Measurements from ENCODE around the gene SNX3.
"Not testable (repeated sequence)": the region's sequence is repeated elsewhere in the genome, so short reads cannot be mapped to it uniquely, and the experiment has no call there.

GRCh38 chr6:108292561-108292960, 31.7 kb upstream of the SNX3 start:
- TF ChIP-seq CTCF (conservative IDR thresholded peaks at IDR 0.05; ENCODE audit: low read length); EZH2phosphoT487 (IDR thresholded peaks at IDR 0.05; ENCODE audit: borderline replicate concordance, low read depth, low read length): not testable (repeated sequence)
